Smooth muscle cell (in vitro differentiated cells): Measurements from ENCODE around the gene TSGA10IP. TPM values are rescaled to one million over a fixed set of nuclear protein-coding genes. Genes with fewer than 3 reads are reported as not detected.

Experiments used
- DNase-seq: peaks from one replicate; lab custom pipeline; 2025; ENCODE audit not compliant: unreplicated experiment; lab: John Stamatoyannopoulos, UW
- H2AFZ ChIP-seq: fragments of 200-600 bp; sonication (generic); 2 replicates; pipeline ENCODE4 v1.6.0; 2016; ENCODE audit warnings: antibody characterized with exemption, low read depth, mild to moderate bottlenecking
- H3F3A ChIP-seq: fragments of 200-600 bp; sonication (generic); 2 replicates; pipeline ENCODE4 v1.6.0; 2017; ENCODE audit warnings: antibody characterized with exemption, low read depth
- H3K27ac ChIP-seq: fragments of 200-600 bp; sonication (generic); 2 replicates; pipeline ENCODE4 v1.5.1; 2016; ENCODE audit warnings: low read depth, mild to moderate bottlenecking
- H3K27me3 ChIP-seq: fragments of 200-600 bp; sonication (generic); 2 replicates; pipeline ENCODE4 v1.6.1; 2016; ENCODE audit warnings: low read depth, mild to moderate bottlenecking
- H3K36me3 ChIP-seq: fragments of 200-600 bp; sonication (generic); 2 replicates; pipeline ENCODE4 v1.5.1; 2016; ENCODE audit warnings: low read depth
- H3K4me1 ChIP-seq: fragments of 200-600 bp; sonication (generic); 2 replicates; pipeline ENCODE4 v1.5.1; 2016; ENCODE audit warnings: low read depth
- H3K4me2 ChIP-seq: fragments of 200-600 bp; sonication (generic); 2 replicates; pipeline ENCODE4 v1.6.0; 2016; ENCODE audit warnings: mild to moderate bottlenecking
- H3K4me3 ChIP-seq: fragments of 200-600 bp; sonication (generic); 2 replicates; pipeline ENCODE4 v1.5.1; 2016; ENCODE audit warnings: mild to moderate bottlenecking
- H3K79me2 ChIP-seq: fragments of 200-600 bp; sonication (generic); 2 replicates; pipeline ENCODE4 v1.6.0; 2016; ENCODE audit warnings: low read depth, mild to moderate bottlenecking
- H3K9ac ChIP-seq: fragments of 200-600 bp; sonication (generic); 2 replicates; pipeline ENCODE4 v1.6.0; 2016; ENCODE audit warnings: low read depth
- H3K9me3 ChIP-seq: fragments of 200-600 bp; sonication (generic); replicated peaks from 2 replicates; pipeline ENCODE4 v1.5.1; 2016; ENCODE audit warnings: low read depth
- H4K20me1 ChIP-seq: fragments of 200-600 bp; sonication (generic); 2 replicates; pipeline ENCODE4 v1.6.0; 2016; ENCODE audit warnings: low read depth
- WGBS: methylation state at CpG from one replicate; pipeline ENCODE4 v1.1.7; 2016; ENCODE audit warnings: low lambda C conversion rate; 5-methylcytosine and 5-hydroxymethylcytosine counted together
- polyA plus RNA-seq: library from polyadenylated mRNA; unstranded; fragments of >200 nt; fragmentation: Nextera tagmentation; extraction: Ambion mirVana; gene quantifications from 2 replicates; pipeline ENCODE4 v1.2.1, GENCODE V29; 2016
- total RNA-seq: library from RNA; depleted of rRNA; stranded (reverse); fragments of >200 nt; gene quantifications from 2 replicates; pipeline ENCODE4 v1.2.3, GENCODE V29; 2014
- TF ChIP-seq, protein P1 (sequence below): fragments of 200-600 bp; sonication (generic); IDR thresholded peaks from 2 replicates; pipeline ENCODE4 v1.5.1; 2017; ENCODE audit warnings: borderline replicate concordance, mild to moderate bottlenecking, antibody characterized with exemption; ENCODE audit not compliant: insufficient read depth, poor library complexity, severe bottlenecking

Gene TSGA10IP
- total and polyA plus RNA-seq, 2 experiments from 2014 or later, result 0.27 to 1.5 TPM

- H3K9ac ChIP-seq, result no peak overlapping the region
- H3F3A ChIP-seq, result no peaks in the 10 kb centered on the region
- 86% methylated on average over 10 of the region's 10 CpGs for WGBS
- H3K79me2 ChIP-seq, result no peaks in the 10 kb centered on the region
- no peaks in the 10 kb centered on the region for H4K20me1 ChIP-seq
- no peak overlapping the region for H3K27ac ChIP-seq
- H3K27me3 ChIP-seq, result no peaks in the 10 kb centered on the region
- H3K4me2 ChIP-seq, result no peak overlapping the region
- no peaks in the 10 kb centered on the region for H3K36me3 ChIP-seq
- H3K4me3 ChIP-seq, result no peak overlapping the region
- H3K4me1 ChIP-seq, result no peaks in the 10 kb centered on the region
- no peak overlapping the region for H2AFZ ChIP-seq
- no peaks in the 10 kb centered on the region for H3K9me3 ChIP-seq
- DNase-seq, result no peak
- TF ChIP-seq, protein P1, sequence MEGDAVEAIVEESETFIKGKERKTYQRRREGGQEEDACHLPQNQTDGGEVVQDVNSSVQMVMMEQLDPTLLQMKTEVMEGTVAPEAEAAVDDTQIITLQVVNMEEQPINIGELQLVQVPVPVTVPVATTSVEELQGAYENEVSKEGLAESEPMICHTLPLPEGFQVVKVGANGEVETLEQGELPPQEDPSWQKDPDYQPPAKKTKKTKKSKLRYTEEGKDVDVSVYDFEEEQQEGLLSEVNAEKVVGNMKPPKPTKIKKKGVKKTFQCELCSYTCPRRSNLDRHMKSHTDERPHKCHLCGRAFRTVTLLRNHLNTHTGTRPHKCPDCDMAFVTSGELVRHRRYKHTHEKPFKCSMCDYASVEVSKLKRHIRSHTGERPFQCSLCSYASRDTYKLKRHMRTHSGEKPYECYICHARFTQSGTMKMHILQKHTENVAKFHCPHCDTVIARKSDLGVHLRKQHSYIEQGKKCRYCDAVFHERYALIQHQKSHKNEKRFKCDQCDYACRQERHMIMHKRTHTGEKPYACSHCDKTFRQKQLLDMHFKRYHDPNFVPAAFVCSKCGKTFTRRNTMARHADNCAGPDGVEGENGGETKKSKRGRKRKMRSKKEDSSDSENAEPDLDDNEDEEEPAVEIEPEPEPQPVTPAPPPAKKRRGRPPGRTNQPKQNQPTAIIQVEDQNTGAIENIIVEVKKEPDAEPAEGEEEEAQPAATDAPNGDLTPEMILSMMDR, result no peak
Measured at GRCh38 chr11:65979261-65979759, 34.0 kb downstream of the TSGA10IP start.

GRCh38 chr11:65981101-65981740 lies 35.9 kb downstream of the TSGA10IP start:
- DNase-seq, result no peak
- Histone ChIP-seq H2AFZ (no peak overlapping the region), H3K27ac (no peak overlapping the region), H3F3A (no peaks in the 10 kb centered on the region), H3K4me1 (no peaks in the 10 kb centered on the region), H3K9me3 (no peaks in the 10 kb centered on the region), H3K27me3 (no peaks in the 10 kb centered on the region), H3K4me3 (no peak overlapping the region), H3K9ac (no peak overlapping the region), H3K4me2 (no peak overlapping the region), H3K79me2 (no peaks in the 10 kb centered on the region), H3K36me3 (no peaks in the 10 kb centered on the region), H4K20me1 (no peaks in the 10 kb centered on the region)
- TF ChIP-seq, protein P1, result no peak
- WGBS, result 88% methylated on average over 12 of the region's 12 CpGs

DNA sequence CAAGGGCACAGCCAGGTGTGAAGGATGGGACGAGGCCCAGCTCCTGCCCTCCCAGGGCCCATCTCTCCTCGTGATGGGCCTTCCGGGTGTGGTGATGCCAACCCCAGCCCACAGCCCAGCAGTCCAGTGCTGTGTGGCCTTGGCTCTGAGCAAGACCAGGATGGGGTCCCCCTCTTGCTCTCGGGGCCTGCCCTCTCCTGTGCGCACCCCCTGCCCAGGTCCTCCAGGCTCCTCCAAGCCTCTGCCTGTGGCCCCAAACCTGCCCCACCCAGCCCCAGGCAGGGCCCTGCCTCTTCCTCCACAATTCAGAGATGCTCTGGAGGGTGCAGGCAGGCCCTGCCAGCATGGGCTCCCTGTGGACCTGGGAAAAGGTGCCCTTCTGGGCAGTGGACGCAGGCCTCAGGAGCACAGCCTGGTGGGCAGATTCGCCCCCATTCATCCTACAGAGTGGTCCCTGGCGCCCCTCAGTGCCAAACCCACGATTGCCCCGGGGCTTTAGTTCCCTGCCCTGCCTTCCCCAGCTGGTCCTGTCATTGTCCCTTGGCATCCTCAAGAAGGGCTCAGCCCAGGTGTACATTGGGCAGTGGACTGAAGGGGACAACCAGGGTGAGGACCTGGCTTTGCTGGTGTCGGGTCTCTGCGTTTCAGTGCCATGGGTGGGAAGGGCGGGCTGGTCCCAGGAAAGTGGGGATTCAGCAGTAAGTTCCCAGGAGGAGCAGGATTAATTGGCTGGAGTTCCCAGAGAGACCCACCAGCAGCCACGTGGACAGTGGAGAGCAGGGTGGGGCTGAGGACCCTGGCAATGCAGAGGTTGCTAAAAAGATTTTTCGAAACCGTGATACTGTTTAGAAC lies 36.9 kb downstream of the TSGA10IP start:
- H3K36me3 ChIP-seq, result no peaks in the 10 kb centered on the region
- no peaks in the 10 kb centered on the region for H3K27me3 ChIP-seq
- H3K27ac ChIP-seq, result no peak overlapping the region
- H3K4me1 ChIP-seq, result no peaks in the 10 kb centered on the region
- H3F3A ChIP-seq, result no peaks in the 10 kb centered on the region
- 89% methylated on average over 16 of the region's 16 CpGs for WGBS
- no peaks in the 10 kb centered on the region for H3K79me2 ChIP-seq
- TF ChIP-seq, protein P1, result no peak
- H3K4me3 ChIP-seq, result no peak overlapping the region
- no peak overlapping the region for H3K4me2 ChIP-seq
- no peak overlapping the region for H2AFZ ChIP-seq
- H4K20me1 ChIP-seq, result no peaks in the 10 kb centered on the region
- DNase-seq, result no peak
- H3K9ac ChIP-seq, result no peak overlapping the region
- H3K9me3 ChIP-seq, result no peaks in the 10 kb centered on the region
